Omental fat pad (tissue), 4 donors: ENCODE results near the gene TNRC18. TPM values are rescaled to one million over a fixed set of nuclear protein-coding genes. Genes with fewer than 3 reads are reported as not detected.

ENCODE experiments used
- ATAC-seq: fragments of 150-250 bp; one replicate; pipeline ENCODE4 v1.9.1; 2016; ENCODE audit warnings: mild to moderate bottlenecking, moderate library complexity; ENCODE audit not compliant: low FRiP score
- DNase-seq: peaks from one replicate; pipeline ENCODE4 v3.0.0-alpha.2; 2019; ENCODE audit warnings: low spot score
- CTCF ChIP-seq, 3 donors: fragments of 450-650 bp; IDR thresholded peaks; one replicate each; pipeline ENCODE4 v1.5.1; 2016 to 2017; ENCODE audit warnings: antibody characterized with exemption in 3 of 3, mild to moderate bottlenecking in 3 of 3, moderate library complexity in 2 of 3
- total RNA-seq, 4 donors: library from RNA; depleted of rRNA; stranded (reverse); fragments of >200 nt; gene quantifications; one replicate each; pipeline ENCODE4 v1.1.0, GENCODE V29; 2016

The TNRC18 gene
- total RNA-seq, 4 donors from 2014 or later, result 26.0 to 62.4 (median 29.4) TPM

- no peak for DNase-seq
- TF ChIP-seq CTCF (IDR thresholded peaks at IDR 0.05), result no peak
- ATAC-seq, result no peak
Measured at GRCh38 chr7:5466551-5466950, 42.9 kb upstream of the TNRC18 start.

- ATAC-seq (no peak), DNase-seq (no peak)
- TF ChIP-seq CTCF (IDR thresholded peaks at IDR 0.05), result no peak
Measured at GRCh38 chr7:5463031-5463430, 39.4 kb upstream of the TNRC18 start.

GRCh38 chr7:5462216-5462615 lies 38.6 kb upstream of the TNRC18 start:
- DNase-seq (no peak), ATAC-seq (no peak)
- no peak for TF ChIP-seq CTCF (IDR thresholded peaks at IDR 0.05)

- no peak for ATAC-seq
- DNase-seq, result no peak
- TF ChIP-seq CTCF (IDR thresholded peaks at IDR 0.05), result no peak
Measured at GRCh38 chr7:5458921-5459480, 35.4 kb upstream of the TNRC18 start.

GRCh38 chr7:5457245-5457735 lies 33.7 kb upstream of the TNRC18 start:
- ATAC-seq (no peak), DNase-seq (no peak)
- no peak for TF ChIP-seq CTCF (IDR thresholded peaks at IDR 0.05)

GRCh38 chr7:5456409-5456808 lies 32.8 kb upstream of the TNRC18 start:
- ATAC-seq (no peak), DNase-seq (no peak)
- TF ChIP-seq CTCF (IDR thresholded peaks at IDR 0.05), result no peak

GRCh38 chr7:5455581-5456219 lies 32.1 kb upstream of the TNRC18 start:
- no peak for TF ChIP-seq CTCF (IDR thresholded peaks at IDR 0.05)
- ATAC-seq (no peak), DNase-seq (no peak)
